ENCODE results near the gene RASAL2. TPM values are rescaled to one million over a fixed set of nuclear protein-coding genes. Genes with fewer than 3 reads are reported as not detected.
A peak's percentile ranks its signal among the peaks of the same experiment; 100 is the strongest.
"Not testable (repeated sequence)": the region's sequence is repeated elsewhere in the genome, so short reads cannot be mapped to it uniquely, and the experiment has no call there.

The RASAL2 gene
- total RNA-seq, 1 donor from 2014 or later, result 13.1 TPM

DNA sequence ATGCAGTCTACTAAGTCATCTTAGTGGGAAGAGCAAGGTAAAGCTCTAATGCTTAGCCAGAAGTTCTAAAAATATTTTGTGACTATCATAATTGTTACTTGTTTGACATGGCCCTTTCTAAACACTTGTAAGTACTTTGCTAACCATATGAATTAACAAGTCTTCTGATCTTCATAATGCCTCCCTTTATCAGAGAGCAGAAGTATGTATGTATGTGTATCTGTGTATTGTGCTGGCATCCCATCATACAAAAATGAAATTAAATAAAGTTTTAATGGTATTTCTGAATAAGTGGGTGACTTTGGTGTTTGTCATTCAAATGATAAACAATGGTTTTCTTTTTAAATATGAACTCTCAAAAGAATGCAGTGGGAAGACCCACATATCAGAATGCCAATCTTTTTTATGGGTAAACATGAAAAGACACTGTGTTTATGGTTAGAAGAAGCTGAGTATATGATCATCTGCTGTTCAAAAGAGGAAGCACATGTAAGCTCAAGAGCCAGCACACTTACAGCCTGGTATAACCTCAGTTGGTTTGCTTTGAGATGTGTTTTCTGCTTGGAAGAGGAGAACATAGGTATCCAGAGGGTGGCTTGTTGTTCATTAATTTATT, 243.3 kb downstream of the RASAL2 start:
- DNase-seq (ENCODE audit: low read depth in 2 of 2), result no peak

DNA sequence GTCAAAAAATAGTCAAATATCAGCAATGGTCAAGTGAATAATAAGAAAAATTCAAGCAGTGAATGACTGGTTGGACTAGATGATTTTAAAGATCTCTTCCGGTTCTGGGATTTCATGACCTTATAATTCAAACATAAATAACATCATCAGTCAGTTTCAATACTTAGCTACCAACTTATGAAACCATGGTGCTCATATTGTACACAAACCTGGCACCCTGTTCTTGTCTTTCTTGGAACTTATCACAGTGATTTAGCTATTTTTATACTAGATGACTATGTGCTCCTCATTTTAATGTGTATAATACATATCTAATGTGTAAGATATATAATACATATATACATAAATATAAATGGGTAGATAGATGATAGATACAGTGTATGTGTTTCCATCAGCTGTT, 245.9 kb downstream of the RASAL2 start:
- DNase-seq (ENCODE audit: low read depth in 2 of 2), result no peak

DNA sequence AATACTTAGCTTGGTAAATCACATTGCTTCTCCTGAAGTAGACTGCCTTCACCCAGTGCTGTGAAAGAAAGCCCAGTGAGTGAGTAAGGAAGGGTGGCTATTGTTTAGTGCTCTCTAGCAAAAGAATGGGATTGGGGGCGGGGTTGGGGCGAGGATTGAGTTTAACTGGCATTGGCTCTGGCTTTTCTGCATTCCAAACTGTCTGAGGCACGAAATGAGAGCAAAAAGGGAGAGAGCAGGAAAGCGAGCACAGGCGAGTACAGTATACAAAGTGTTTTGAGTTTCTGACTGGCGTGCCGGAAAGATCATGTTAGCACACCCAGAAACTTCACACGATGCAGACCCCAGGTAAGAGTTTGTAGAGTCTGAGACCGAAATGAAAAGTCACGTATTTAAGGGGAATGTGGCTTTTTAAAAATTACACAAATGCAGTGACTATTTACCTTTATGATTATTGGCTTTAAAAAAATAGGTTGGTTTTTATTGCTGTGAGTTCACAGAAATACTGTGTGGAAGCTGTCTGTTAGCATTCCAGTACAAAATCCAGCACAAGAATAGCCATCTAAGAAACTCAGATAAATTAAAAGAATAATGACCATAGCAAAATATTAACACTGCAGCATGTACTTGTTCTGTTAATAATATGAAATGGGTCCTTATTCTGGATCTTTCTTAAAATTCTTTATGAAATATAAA, 247.5 kb downstream of the RASAL2 start:
- DNase-seq (ENCODE audit: low read depth in 2 of 2), result peak; percentile 88 to 94

DNA sequence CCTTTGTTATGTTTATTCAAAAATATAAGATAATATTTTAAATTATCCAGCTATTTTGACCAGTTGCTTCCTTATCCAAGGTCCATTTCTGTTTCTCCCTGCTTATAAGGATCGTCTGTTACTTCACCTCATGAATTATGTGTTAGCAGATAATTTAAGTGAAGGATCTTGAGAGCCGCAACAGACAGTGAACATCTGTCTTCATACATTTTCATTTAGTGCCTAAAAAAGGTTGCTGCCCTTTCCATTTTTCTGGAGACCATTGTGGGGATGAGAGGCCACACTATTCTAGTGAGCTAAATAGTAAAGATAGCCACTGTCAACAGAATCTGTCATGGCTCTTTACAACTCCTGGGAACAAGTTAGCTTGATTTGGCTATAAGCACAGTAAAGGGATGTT, 248.8 kb downstream of the RASAL2 start:
- DNase-seq (ENCODE audit: low read depth in 2 of 2), result no peak

DNA sequence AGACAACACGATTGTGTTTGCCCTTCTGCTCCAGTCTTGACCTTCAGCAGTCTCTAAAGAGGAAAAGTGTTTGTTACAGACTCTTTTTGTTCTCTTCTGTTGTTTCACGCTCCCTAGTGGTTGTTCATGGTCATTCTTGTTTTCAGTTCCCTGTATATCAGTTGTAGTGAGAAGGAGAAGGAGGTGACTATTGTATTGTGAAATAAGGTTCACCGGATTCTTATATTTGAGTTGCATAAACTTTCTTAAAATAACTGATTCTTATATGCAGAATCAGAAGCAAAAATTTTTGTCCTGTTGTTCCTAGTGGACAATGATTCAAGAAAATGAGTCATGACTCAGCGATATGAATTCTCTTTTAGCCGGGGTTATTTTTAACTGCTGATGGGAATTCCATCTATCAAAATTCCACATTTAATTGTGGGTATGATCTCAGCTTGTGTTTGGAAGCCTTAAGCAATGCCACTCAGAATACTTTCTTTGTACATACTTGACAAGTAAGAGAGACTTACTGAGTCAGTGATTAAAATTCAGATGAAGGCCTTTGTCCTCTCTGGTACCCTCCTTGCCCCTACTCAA, 250.7 kb downstream of the RASAL2 start:
- peak; percentile 55 to 91 for DNase-seq (ENCODE audit: low read depth in 2 of 2)

DNA sequence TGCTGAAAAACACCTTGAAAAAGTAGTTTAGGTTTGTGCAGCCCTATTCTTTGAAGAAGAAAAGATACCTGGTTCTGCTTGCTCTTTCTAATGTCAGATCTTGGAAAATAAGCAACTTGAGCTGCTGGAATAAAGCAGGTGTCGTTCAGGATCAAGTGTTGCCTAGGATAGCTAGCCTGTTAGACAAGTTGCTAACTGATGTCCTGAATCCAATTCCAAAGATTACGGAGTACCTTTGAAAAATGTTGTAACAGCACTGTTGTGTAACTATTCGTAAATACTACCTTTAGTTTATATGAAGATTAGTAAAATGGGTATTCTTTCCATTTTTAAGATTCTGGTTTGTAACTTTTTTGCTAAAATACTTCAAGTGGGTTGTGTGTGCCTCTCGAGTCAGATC, 251.3 kb downstream of the RASAL2 start:
- no peak for DNase-seq (ENCODE audit: low read depth in 2 of 2)

DNA sequence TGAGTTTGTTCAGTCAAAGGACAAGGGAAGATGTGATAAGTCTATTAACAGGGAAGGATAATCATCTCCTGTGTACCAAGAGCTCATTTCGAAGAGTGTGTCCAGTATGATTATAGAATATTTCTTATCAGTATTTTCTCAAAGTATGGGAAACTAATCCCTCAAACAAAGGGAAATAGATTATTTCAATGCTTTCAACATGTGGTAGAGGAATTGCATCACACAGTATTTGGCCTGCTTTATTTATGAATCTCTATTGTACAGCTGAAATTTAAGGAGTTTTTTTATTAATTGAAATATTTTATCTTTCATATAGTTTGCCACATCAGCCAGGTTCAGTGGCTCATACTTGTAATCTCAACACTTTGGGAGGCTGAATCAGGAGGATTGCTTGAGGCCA, 251.9 kb downstream of the RASAL2 start:
- no peak for DNase-seq (ENCODE audit: low read depth in 2 of 2)

DNA sequence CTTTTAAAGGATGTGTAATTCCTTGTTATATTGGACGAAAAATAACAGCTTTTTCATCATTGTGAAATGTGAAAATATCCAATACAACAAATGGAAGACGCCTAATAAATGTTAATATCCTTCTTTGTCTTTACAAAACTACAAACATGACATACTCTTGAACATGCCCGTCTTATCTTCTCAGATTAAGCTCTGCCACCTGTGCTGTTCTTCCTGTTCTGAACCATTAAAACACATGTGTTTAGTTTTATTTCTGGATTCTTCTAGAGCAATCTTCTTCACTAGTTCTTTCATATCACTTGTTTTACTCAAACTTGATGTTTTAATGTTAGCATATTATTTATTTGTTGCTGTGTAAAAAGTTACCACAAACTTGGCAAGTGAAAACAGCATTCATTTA, 255.9 kb downstream of the RASAL2 start:
- DNase-seq (ENCODE audit: low read depth in 2 of 2), result no peak

DNA sequence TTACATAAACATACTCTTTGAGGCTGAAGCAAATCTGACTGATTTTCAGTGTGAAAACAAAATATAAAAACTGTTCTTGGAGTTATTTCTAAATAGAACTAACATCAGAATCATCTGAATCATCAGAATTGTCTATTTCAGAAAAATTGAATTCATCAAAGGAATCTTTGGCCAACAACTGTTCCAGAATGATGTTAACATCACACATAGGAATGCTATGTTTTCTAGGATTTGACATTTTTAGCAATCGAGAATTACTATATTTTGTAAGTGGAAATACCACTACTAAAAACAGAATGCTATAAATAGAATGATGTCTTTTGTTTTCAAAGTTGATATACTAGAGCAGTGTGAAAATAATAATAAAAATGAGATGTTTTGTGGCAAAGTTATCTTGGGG, 258.0 kb downstream of the RASAL2 start:
- not testable (repeated sequence) for DNase-seq (ENCODE audit: low read depth in 2 of 2)

DNA sequence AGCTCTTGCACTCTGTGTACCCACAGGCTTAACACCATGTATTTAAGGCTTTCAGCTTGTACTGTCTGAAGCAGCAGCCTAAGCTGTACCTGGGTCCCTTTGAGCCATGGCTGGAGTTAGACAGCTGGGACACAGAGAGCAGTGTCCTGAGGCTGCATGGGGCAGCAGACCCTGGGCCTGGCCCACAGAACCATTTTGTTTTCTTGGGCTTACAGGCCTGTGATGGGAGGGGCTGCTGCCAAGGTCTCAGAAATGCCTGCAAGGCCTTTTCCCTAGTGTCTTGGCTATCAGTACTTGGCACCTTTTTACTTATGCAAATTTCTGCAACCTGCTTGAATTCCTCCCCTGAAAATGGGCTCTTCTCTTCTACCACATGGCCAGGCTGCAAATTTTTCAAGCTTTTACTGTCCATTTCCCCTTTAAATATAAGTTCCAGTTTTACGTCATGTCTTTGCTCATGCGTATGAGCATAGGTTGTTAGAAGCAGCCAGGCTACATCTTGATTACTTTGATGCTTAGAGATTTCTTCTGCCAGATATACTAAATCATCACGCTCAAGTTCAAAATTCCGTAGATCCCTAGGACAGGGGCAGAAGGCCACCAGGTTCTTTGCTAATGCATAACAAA, 259.0 kb downstream of the RASAL2 start:
- no peak for DNase-seq (ENCODE audit: low read depth in 2 of 2)

DNA sequence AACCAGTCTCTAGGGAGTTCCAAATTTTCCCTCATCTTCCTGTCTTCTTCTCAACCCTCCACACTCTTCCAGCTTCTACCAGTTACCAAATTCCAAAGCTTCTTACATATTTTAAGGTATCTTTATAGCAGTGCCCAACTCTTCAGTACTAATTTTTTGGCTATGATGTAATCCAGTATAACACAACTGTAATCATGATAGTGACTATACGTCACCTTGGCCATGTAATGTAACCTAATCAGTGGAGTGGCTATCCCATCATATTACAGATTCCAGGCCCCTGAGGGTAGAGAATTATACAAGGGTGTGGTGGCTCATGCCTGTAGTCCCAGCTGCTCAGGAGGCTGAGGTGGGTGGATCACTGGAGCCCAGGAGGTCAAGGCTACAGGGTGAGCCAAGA, 259.6 kb downstream of the RASAL2 start:
- DNase-seq (ENCODE audit: low read depth in 2 of 2), result no peak

DNA sequence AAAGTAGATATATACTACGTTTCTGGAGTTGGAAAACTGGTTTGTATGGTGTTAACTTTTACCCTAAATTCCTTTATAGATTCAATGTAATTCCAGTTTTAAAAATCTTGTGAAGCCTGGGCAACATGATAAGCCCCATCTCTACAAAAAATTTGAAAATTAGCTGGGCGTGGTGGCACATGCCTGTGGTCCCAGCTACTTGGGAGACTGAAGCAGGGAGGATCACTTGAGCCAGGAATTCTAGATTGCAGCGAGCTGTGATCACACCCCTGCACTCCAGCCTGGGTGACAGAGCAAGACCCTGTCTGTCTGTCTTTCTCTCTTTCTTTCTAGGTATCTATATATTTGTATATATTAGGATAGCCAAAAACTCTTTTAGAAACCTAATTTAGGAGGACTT, 260.9 kb downstream of the RASAL2 start:
- no peak for DNase-seq (ENCODE audit: low read depth in 2 of 2)

DNA sequence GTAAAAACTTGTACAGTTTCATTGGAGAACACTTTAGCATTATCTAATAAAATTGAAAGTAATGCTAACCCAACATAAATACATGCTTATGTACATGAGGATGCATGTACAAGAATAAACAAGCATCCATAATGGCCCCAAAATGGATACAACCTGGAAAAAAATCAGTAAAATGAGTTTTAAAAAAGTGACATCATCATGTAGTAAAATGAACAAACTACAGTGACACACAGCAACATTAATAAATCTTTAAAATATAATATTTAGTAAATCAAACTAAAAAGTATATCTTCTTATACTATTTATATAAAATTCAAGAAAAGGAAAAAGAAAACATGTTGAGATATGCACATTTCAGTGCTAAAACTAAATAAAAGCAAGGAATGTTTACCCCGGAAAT, 262.4 kb downstream of the RASAL2 start:
- no peak for DNase-seq (ENCODE audit: low read depth in 2 of 2)

DNA sequence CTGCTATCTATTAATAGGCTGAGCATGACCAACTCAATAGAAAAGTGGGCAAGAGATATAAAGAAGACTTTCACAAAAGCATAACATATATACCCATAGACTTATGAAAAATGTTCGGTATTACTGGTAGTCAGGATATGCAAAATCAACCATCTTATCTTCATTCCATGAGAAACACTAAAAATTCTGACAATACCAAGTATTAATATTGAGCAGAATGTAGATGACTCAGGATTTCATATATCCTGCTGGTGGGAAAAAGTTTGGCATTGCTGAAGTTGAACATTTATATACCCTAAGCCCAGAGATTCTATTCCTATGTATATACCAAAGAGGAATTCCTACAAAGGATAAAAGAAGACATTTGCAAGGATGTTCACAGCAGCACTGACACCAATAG, 264.6 kb downstream of the RASAL2 start:
- DNase-seq (ENCODE audit: low read depth in 2 of 2), result no peak

DNA sequence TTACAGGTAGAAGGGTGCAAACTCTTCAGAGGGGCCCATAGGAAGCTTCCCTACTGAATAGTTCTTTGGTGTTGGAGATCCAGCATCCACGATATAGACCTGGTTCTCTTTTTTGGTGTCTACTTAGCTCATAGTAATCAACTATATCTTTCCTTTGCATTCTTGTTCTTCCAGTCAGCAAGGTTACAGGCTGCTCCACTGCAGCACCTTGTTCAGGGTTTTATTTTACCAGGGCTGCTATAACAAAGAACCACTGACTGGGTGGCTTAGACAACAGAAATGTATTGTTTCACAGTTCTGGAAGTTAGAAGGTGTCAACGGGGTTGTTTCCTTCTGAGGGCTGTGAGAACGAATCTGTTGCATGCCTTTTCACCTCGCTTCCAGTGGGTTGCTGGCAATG, 266.5 kb downstream of the RASAL2 start:
- no peak for DNase-seq (ENCODE audit: low read depth in 2 of 2)

DNA sequence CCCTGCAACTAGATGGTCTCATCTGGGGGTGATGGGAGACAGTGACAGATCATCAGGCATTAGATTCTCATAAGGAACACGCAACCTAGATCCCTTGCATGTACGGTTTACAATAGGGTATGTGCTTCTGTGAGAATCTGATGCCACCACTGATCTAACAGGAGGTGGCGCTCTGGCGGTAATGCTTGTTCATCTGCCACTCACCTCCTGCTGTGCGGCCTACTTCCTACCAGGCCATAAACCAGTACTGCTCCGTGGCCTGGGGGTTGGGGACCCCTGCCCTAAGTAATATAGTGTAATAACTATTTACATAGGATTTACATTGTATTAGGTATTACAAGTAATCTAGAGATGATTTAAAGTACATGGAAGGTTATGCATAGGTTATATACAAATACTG, 267.9 kb downstream of the RASAL2 start:
- no peak for DNase-seq (ENCODE audit: low read depth in 2 of 2)

DNA sequence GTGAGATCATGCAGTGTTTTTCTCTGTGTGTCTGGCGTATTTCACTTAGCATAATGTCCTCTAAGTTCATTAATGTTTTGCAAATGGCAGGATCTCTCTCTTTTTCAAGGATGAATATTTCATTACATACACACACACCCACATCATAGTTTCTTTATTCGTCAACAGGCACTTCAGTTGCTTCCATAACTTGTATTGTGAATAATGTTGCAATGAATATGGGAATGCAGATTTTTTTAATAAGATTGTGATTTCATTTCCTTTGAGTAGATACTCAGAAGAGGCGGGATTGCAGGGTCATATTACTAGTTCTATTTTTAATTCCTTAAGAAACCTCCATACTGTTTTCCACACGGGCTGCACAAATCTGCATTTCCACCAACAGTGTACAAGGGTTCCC, 268.8 kb downstream of the RASAL2 start:
- no peak for DNase-seq (ENCODE audit: low read depth in 2 of 2)

DNA sequence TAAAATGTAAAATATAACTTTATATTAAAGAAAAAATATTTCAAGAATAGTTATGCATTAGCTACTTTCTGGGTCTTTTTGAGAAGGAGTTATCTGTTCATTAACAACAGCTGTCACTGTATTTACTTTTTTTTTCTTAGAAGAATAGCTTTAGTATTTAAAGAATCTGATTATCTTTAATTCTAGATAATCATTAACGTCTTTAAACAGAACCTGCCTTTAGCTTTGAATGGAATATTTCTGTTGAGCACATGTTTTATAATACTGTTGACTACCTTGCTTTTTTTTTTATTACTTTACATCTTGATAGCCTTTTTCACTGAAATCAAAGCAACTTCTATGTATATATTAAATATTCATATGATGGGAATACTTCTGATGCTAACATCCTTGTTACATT, 270.9 kb downstream of the RASAL2 start:
- no peak for DNase-seq (ENCODE audit: low read depth in 2 of 2)

DNA sequence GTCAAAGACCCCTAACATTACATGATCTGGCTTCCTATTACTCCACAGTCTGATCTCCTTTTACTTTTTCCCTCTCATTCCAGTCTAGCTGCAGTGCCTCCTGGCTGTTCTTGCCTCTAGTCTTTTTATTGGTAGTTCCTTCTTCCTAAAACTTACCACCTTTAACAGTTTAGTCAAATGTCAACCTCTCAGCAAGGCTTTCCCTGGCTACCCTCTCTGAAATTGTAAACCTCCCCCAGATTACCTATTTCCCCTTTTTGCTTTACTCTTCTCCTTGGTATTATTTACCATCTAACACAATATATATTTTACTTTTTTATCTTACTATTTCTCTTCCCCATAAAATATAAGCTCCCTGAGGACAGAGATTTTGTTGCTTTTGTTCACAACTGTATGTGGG, 273.2 kb downstream of the RASAL2 start:
- no peak for DNase-seq (ENCODE audit: low read depth in 2 of 2)

DNA sequence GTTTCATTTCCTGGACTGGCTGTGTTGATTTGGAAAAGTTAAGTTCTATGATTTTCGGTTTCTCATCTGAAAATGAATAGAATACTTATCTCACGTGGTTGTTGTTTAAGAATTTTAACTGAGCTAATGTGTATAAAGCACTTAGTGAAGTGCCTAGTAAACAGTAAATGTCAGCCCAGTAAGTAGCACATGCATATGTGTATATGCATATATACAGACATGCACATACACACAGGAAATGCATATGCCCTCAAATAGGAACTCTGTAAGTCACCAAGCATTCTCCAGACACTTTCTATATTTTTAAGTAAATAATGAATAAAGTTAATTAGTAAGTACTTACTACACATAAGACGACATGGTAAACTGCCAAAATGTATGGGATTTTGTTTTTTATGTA, 274.3 kb downstream of the RASAL2 start:
- no peak for DNase-seq (ENCODE audit: low read depth in 2 of 2)

DNA sequence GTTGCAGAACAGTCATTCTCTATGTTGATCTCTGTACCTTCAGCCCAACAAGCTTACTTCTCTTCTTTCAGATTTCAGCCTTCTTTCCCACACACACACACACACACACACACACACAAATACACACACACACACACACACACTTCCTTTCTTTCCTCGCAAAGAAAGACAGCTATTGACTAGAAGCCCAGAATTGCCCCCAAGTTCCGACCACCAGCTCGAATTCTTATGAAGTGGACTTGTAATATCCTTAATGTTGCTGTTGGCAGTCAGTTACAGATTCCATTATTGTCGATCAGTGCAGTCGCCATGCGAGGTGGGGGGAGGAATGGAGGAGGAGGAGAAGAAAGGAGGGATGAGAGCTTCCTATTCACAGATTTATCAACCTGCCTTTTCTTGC, 277.3 kb downstream of the RASAL2 start:
- DNase-seq (ENCODE audit: low read depth in 2 of 2), result peak; percentile 22 to 47

DNA sequence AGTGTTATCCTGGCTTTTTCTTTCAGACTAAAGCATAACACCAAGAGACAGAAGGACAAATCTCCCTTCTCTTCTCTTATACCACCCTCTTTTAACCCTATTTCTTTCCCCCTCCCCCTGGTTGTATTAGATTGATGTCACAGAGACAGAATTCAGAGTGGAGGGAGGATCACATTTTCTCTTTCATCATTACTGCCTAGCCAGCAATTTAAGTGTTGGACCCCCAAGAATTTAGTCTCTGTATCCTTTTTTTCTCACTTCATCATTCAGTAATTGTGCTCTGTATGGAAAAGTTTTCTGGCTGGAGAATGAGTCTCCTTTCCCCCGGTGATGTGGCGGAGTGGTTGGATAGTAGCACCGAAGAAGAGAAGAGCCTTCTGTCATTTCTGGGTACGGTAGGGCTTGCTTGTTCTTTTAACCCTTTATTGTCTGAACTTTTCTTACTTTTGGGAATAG, 278.1 kb downstream of the RASAL2 start:
- peak in 1 of 2 donors; percentile 10 for DNase-seq (ENCODE audit: low read depth in 2 of 2)

DNA sequence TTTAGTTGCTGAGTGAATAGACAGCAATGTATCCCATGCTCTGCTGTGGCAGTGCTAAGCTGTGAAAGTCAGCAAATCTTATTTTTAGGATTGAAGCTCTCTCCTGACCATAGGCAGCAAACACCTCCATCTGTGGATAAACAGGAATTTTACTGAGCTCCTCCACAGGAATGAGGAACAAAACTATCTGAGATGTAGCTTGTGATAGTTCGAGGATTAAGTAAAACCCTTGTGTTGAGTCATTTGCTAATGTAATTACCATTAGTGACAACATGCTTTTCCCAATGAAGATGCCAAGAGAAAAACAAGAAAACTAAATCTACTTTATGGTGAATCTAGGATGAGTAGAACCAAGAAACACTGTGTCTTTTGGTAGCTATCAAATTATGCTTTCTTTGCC, 280.1 kb downstream of the RASAL2 start:
- no peak for DNase-seq (ENCODE audit: low read depth in 2 of 2)

Data from lung microvascular endothelial cell (primary cell).